UCSD-AML1 (cell line): Measurements from ENCODE around the gene PBX3.

Experiments
- DNase-seq: peaks from one replicate; lab custom pipeline; 2025; ENCODE audit not compliant: unreplicated experiment; lab: John Stamatoyannopoulos, UW

The PBX3 gene

DNA sequence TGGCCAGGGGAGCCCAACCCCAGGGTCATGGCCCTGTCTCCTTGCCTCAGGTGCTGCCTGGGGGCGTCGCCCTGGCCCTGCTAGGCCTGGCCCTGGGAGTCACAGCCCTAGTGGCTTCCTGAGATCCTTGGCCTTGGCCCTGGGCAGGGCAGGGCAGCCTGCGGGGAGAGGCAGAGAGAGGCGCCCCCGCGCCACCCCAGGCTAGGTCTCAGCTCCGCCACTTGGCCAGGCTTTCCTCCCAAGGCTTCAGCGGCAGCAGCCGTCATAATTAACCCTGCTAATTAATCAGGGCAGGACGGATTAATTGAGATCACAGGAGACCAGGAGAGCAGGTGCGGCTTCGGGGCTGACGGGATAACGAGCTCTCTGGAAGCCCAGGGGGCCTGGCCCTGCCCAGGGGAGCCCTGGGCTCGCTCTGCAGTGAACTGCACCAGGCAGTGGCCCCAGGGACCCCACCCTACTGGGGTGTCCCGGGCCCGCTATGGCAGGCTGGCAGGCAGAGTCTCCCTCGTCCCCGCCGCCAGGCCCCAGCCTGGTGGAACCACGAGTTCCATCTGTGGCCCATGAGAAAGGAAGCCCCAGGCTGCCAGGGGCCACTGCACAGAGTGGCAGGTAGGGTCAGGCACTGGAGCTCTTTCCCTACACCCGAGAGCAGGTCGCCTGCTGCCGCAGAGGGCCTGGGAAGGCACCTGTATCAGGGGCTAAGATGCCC is 269.6 kb downstream of the PBX3 start:
- DNase-seq = no peak
